NCI-H1436 treated with DMSO at 0.1 percent for 48 hours (cell line): Measurements from ENCODE around the gene MRTFA.
"Not testable (repeated sequence)": the region's sequence is repeated elsewhere in the genome, so short reads cannot be mapped to it uniquely, and the experiment has no call there.

Experiments
- DNase-seq: peaks from one replicate; lab custom pipeline; 2025; lab: John Stamatoyannopoulos, UW

The MRTFA gene

DNA sequence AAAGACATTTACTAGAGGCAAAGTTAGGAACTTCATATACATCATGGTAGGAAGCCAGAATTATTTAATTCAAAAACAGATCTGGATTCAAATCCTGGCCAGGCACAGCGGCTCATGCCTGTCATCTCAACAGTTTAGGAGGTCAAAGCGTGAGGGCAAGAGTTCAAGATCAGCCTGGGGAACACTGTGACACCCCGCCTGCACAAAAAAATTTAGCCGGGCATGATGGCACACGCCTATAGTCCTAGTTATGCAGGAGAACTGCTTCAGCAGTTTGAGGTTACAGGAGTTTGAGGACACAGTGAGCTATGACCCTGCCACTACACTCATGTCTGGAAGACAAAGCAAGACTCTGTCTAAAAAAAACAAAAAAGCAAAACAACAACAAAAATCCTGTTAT, 8.9 kb downstream of the MRTFA start:
- DNase-seq, result no peak

DNA sequence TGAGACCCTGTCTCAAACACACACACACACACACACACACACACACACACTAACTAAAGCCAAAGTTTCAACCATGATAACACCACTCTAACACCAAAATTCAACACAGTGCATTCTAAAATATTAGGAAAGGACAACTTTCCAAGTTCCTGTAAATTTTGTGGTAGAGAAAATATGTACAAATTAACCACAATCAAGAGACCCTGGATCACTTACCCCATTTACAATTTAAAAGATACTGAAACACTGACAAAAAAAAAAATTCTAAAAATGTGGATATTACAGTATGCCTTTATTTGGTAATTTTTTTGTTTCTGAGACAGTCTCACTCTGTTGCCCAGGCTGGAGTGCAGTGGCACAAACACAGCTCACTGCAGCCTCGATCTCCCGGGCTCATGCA, 9.7 kb downstream of the MRTFA start:
- DNase-seq, result no peak

DNA sequence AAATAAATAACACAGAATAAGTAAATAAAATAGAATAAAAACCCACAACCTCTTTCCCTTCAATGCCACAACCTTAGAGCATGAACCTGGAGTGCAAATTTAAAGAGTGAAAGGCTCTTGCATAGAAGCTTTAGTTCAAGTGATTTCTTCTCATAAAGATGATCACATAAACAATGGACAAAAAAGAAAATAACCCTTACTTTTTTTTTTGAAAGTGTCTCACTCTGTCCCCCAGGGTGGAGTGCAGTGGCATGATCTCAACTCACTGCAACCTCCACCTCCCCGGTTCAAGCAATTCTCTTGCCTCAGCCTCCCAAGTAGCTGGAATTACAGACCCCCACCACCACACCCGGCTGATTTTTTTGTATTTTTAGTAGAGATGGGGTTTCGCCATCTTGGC, 10.7 kb downstream of the MRTFA start:
- DNase-seq, result not testable (repeated sequence)

DNA sequence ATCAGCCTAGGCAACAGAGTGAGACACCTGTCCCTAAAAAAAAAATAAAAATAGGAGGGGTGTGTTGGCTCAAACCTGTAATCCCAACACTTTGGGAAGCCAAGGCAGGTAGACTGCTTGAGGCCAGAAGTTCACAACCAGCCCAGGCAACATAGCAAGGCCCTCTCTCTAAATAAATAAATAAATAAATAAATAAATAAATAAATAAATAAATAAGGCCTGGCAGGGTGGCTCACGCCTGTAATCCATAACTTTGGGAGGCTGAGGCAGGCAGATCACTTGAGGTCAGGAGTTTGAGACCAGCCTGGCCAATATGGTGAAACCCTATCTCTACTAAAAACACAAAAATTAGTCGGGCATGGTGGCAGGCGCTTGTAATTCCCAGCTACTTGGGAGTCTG, 11.2 kb downstream of the MRTFA start:
- not testable (repeated sequence) for DNase-seq

DNA sequence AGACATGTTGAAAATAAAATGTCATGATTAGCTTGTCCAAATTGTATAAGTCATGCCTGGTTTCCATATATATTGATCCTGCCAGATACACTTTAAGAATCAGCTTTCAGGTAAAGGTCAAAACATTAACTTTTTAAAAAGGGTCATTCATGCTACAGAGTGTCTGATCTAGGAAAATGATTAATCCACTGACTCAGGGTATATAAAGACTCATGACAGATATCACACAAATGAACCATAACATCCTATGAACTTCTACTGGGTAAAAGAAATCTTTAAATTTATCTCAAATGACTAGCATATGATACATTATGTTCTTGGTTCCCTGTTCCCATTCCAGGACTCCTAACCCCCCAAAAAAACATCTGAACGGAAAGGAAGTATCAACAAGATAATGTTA, 11.7 kb downstream of the MRTFA start:
- DNase-seq, result no peak

DNA sequence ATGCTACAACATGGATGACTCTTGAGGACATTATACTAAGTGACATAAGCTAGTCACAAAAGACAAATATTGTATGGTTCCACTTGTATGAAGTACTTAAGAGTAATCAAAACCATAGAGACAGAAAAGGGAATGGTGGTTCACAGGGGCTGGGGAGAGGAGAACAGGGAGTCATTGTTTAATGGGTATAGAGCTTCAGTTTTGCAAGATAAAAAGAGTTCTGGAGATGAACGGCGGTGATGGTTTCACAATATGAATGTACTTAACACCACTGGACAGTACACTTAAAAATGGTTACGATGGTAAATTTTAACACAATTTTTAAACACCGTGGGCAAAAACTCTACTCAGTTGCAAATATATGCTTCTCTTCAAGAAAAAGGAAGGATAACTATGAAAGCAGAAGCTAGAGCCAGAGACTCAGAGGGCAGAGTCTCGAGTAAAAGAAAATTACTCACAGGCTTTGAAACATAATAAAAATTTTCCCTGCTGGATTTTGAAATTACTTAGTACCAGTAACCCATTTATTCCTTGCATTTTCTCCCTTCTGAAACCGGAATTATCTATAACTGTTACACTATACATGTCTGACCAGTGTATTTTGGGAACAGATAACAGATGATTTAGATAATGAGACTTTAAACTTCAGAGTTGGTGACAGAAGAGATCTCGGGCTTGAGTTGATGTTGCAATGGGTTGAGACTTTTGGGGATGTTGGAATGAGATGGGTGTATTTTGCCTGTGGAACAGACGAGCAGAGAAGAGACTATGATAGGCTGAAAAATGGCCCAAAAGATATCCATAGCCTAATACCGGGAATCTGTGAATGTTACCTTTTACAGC, 15.0 kb downstream of the MRTFA start:
- DNase-seq, result no peak

DNA sequence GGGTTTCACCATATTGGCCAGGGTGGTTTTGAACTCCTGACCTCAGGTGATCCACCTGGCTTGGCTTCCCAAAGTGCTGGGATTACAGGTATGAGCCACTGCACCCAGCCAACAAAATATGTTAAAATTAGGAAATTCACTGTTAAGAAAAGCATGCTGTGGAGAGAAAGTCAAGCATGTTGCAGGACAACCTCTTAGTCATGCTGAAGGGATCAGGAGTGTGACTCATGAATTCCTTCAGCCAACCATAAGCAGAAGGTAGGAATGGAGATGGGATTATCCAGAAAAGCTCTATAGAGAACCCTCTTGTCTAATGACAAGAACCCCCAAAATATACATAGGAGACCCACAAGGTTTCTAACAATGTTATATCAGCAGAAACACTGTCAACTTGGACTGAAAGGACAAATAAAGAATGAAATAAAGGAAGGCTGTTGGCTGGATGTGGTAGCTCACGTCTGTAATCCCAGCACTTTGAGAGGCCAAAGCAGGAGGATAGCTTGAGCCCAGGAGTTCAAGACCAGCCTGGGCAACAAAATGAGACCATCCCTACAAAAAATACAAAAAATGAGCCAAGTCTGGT, 16.0 kb downstream of the MRTFA start:
- DNase-seq, result no peak

DNA sequence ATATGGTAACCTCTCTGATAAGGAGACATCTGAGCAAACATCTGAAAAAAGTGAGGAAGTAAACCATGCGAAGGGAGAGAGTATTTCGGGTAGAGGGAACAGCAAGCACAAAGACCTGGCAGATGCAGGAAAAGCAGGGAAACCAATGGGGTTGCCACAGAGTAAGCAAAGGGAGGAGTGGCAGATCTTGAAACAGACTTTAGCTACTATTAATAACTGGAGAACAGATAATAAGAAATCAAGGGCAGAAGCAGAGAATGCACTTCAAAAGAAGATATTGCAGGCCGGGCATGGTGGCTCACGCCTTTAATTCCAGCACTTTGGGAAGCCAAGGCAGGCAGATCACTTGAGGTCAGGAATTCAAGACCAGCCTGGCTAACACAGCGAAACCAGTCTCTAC, 18.1 kb downstream of the MRTFA start:
- no peak for DNase-seq

DNA sequence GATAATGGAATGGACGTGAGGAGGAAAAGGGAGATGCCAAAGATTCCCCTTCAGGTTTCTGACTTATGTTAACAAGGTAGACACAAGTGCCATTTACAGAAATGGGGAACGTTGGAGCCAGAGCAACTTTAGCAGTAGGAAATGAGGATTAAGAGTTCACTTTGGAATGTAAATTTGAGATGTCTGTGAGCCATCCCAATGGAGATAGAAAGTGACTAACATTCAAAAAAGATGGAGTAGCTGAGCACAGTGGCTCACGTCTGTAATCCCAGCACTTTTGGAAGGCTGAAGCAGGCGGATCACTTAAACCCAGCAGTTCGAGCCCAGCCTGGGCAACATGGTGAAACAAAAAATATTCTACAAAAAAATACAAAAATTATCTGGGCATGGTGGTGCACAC, 19.9 kb downstream of the MRTFA start:
- no peak for DNase-seq

DNA sequence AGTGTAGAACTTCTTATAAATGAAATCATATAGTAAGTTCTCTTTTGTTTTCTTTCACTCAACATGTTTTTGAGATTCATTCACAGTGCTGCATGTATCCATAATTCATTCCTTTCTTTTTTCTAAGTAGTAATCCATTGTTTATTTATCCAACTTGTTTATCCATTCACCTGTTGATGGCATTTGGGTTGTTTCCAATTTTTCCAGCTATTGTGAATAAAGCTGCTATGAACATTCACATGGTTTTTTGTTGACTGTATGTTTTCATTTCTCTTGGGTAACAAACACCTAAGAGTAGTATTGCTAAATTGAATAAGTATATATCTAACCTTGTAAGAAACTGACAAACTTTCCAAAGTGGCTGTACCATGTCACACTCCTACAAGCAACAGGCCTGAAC, 23.5 kb downstream of the MRTFA start:
- no peak for DNase-seq

DNA sequence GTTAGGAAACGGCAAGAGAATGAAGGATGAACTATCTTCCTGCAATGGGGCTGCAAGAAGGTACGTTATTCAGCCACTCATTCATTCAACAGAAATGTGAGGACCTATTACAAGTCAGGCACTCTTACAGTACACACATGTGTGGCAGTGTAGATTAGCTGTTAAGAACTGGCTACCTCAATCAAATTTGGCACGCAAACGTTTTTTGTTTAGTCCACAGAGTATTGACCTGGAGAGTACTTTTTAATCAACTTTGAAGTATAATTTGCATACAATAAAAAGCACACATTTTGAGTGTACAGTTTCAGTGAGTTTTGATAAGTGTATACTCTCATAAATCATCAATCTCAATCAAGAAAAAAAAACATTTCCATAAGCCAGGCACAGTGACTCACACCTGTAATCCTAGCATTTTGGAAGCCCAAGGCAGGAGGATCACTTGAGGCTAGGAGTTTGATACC, 24.2 kb downstream of the MRTFA start:
- DNase-seq, result no peak

DNA sequence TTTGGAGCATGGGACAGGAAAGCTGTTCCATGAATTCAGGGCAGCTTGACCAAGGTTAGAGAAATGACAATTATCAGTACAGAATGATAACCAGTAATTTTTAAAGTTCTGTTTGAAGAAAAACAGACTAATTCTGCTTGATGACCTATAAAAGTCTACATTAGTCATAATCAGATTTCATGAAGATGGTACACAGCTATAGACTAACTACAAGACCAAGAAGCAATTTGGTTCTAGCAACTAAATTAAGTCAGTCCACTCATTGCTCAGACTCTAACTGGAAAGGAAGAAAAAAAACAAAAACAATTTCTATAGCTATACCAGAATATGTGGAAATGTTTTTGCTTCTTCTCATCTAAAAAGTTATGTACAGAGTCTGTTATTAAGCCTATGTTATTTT, 24.9 kb downstream of the MRTFA start:
- no peak for DNase-seq

DNA sequence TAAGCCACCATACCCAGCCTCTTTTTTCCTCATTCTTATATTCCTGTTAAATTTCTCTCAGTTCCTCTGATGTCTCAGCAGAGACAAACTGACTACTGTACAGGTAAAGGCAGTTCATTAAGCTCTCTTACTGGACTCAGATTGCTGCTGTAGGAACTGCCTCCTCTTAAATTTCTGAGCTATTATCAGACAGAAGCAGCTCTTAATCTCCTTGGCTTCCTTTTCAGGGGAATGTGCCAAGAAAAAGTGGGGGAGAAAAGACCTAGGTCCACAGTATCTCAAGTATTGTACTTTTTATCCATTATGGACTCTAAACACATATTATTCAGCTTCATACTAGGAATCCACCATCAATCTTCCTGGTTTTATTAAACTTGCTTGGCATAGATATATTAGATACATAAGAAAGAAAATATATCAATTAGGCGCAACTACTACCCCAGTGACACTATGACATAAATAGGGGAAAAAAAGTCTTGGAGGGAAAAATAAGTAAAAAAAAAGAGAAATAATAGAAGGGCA, 26.1 kb downstream of the MRTFA start:
- no peak for DNase-seq

DNA sequence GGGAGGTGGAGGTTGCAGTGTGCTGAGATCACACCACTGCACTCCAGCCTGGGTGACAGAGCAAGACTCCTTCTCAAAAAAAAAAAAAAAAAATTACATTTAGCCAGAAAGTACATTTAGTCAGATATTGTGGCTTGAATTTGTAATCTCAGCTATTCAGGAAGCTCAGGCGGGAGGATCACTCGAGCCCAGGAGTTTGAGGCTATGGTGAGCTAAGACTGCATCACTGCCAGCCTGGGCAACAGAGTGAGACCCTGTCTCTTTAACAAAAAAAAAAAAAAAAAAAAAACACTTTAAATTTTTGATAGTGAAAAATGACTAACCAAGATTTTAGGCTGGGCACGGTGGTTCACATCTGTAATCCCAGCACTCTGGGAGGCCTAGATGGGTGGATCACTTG, 27.3 kb downstream of the MRTFA start:
- no peak for DNase-seq

DNA sequence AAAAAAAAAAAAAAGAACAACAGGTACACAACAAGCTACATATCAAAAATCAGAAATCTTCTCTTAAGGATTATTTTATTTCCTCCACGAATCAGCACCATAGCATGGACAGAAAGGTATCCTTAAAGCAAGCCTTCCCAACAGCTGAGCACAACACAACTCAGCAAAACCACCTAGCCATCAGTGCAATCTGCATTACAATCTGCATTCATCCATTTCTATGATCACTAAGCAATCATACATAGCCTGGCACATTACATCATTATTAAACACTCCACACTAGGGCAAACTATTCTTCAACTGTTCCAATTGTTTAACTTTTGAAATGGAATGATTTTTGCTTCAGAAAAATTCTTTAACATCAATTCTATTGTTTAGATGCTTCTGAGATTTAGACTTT, 29.0 kb downstream of the MRTFA start:
- DNase-seq, result no peak

DNA sequence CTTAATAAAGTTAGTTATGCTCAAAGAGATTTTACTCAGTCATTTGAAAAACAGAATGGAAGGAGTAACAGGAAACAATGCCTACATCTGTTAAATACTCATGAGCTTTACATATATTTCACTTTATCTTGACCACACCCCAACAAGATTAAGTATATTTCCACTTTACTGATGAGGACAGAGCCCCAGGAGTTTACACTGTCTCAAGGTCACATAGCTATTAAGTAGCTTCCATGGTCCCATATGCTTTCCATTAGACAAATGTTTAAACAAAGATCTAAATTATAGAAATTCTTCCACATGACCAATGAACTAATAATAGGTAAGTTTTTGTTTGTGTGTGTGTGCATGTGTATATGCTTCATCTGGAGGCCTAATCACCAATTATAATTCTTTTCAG, 30.2 kb downstream of the MRTFA start:
- DNase-seq, result no peak

DNA sequence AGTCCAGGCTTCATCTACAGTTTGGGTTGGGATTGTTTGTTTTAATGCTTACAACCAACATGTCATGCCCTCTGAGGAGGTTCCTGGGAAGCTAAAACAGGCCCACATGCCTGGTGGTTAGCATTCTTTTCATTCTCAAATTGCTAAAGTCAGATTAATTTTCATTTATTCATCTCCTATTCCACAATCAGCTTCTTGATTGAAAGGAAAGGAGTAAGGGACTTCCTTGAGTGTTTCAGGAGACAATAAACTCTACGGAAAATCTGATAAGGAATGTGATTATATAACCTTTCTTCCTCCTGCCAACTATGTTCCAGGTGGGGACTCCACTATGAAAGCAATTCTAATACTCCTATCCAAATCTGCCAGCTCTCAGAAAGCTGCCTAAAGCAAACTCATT, 30.8 kb downstream of the MRTFA start:
- no peak for DNase-seq

DNA sequence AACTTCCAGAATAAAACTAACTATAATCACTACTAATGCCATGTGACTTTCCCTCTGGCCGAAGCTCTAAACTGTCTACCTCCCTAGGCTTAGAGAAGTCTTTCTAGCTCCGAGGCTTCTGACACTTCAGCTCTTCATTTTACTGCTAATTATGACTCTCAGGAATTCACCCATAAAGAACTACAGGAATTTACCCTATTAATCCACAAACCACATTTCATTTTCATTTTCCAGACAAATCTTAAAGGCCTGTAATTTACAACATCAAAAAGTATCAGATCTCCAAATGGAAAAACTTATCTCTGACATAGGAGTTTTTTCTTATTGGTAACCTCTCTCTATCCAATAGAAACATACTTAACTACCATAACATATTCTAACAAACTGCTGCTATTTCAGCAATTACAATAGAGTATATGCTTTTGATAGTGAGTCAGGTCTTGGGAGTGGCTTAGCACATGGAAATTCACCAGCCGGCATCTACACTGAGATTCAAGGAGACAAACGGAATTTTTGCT, 33.4 kb downstream of the MRTFA start:
- DNase-seq, result no peak

DNA sequence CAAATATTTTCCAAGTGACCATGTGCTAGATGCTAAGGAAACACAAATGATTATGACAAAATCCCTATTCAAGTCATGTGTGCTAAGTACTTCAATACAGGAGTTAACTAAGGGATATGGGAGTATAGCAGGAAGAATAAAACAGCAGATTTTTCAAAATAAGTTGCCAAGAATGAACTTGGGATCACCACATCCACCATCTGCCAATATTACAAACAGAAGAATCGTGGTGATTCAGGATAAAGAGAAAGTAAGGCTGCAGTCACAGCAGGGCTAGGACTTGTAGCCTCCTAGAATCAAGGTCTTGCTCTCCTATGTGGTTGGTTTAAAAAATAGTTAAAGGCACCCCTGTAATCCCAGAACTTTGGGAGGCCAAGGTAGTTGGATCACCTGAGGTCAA, 34.3 kb downstream of the MRTFA start:
- no peak for DNase-seq

DNA sequence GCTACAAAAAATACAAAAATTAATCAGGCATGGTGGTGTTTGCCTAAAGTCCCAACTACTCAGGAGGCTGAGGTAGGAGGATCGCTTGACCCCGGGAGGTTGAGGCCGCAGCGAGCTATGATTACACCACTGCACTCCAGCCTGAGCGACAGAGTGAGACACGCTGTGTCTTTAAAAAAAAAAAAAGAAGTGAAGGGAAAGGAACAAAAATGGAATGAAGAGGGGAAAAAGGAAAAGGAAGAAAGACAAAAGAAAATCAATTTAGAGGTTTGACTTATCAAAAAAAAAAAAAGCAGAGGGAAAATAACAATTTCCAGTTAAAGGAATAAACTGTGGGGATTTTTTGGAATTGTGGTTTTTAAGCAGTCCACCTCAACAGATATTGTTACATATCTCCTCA, 36.8 kb downstream of the MRTFA start:
- DNase-seq, result no peak

DNA sequence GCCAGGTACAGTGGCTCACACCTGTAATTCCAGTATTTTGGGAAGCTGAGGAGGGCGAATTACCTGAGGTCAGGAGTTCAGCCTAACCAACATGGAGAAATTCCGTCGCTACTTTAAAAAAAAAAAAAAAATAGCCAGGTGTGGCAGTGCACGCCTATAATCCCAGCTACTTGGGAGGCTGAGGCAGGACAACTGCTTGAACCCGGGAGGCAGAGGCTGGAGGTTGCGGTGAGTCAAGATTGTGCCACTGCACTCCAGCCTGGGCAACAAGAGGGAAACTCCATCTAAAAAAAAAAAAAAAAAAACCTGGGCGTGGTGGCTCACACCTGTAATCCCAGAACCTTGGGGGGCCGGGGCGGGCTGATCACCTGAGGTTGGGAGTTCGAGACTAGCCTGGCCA, 37.8 kb downstream of the MRTFA start:
- DNase-seq, result not testable (repeated sequence)

DNA sequence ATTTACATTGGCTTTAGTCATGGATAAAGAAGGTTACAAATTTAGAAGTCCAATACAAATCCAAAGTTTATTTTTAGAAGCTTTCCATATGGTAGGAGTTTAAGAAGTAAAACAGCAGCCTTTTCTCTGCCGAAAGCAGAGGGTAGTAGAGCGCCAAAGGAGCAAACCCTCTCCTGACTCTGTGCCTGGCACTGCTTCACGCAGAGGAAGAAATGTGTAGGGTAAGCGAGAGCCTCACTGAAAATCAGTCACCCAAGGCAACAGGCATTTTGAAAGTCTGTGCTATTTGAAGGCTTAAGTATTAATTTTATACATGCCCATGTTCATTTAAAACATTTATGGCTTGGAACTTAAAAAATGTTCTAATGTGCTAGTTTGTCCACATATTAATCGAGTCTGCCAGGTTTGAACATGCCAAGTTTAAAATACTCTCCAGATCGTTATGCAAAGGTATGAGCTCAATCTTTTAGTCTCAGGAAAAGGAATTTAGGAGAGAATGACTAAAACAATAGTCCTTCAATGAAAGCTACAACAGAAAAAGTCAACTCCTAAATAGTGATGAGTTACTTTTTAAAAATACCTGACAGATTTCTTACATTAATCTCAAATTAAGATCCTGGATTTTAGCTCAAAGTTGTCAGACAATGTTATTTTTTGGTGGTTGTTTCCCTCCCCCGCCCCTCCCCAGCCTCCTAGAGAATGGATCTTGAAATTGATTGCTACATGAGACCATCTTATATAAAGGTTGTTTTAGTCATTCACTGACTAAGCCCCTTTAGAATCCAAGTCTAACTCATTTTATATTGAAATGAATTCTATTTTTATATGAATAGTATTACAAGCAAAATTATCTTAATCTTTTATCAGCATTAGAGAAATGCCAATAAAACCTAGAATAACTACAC, 38.7 kb downstream of the MRTFA start:
- DNase-seq, result no peak
